ENCODE measurements around the gene CFL1. TPM values are rescaled to one million over a fixed set of nuclear protein-coding genes. Genes with fewer than 3 reads are reported as not detected.

CFL1 gene
- total and polyA plus RNA-seq, 10 of the 15 experiments (the other 5 are each of a cell fraction or from before 2014, with no cell fraction given): 164 to 2,994 (median 1,500) TPM

DNA sequence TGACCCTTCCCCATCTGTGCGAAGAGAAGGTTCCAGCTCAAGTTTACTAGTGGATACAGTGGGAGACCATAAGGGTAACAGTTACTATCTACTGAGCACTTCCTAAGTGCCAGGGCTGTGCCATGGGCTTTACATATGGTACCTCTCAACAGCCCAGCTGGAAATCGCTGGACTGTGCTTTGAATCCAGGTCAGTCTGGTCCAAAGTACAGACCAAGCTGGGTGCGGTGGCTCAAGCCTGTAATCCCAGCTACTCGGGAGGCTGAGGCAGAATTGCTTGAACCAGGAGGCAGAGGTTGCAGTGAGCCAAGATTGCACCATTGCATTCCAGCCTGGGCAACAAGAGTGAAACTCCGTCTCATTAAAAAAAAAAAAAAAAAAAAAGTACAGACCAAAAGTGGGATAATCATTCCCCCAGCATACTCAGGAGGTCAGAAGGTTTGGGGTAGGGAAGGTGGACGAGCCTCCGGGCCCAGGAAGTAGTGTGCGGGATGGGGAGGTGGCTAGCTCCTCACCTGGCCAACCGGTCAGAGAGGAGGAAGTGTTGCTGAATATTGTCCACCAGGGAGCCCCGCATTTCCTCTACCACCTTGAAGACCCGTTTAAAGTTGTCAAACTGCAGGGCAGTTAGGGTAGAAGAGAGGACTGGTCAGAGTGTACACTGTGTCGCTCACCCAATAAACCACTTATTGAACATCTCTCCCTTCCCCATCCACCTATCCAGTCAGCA, 28.0 kb upstream of the CFL1 start:
- peaks cover 12 to 25% of the 10 kb centered on the region in 2 experiments for H3K36me3 ChIP-seq (ENCODE audit: control insufficient read depth in 2 of 2, insufficient read depth in 2 of 2, low read length in 1 of 2)
- no peaks in the 10 kb centered on the region for H3K27me3 ChIP-seq (replicated peaks in 1 of 2; ENCODE audit: control insufficient read depth in 2 of 2, insufficient read depth in 2 of 2, low read length in 1 of 2)
- H3K79me2 ChIP-seq (ENCODE audit: control insufficient read depth, insufficient read depth, low read length): peaks cover 26% of the 10 kb centered on the region
- no TSS peak for BruUV-seq (replicated peaks)
- SMC1A ChIA-PET (ENCODE audit: uncharacterized antibody, unreplicated experiment): interaction anchor here (0.7 to 2.7 kb wide), 11 partner anchors 8 to 174 kb away, joined by 3 to 28 read pairs (median 7); partner anchors contain the start of genes KAT5 and MUS81
- no peak for FAIRE-seq
- H2AFZ ChIP-seq (ENCODE audit: control insufficient read depth, low read depth, low read length): no peak overlapping the region
- no peak for DNase-seq (ENCODE audit: low read depth, low spot score)
- no peak overlapping the region for H3K4me2 ChIP-seq (ENCODE audit: control insufficient read depth, insufficient read depth)
- WGBS (ENCODE audit: insufficient coverage, insufficient replicate concordance, low lambda C conversion rate, missing lambda C conversion rate): 82% methylated on average over 11 of the region's 12 CpGs
- in situ Hi-C loops (cut with MboI): no loop called here
- no peak overlapping the region for H3K27ac ChIP-seq (ENCODE audit: control insufficient read depth, insufficient read depth)
- H3K4me1 ChIP-seq (ENCODE audit: control insufficient read depth, insufficient read depth, low read length): peaks cover 26% of the 10 kb centered on the region
- ATAC-seq: no peak
- H3K9ac ChIP-seq (ENCODE audit: control insufficient read depth, insufficient read depth, low read length): no peak overlapping the region
- no peaks in the 10 kb centered on the region for H4K20me1 ChIP-seq (ENCODE audit: control insufficient read depth, insufficient read depth)
- no peak overlapping the region for H3K4me3 ChIP-seq
- RAD21 ChIA-PET (ENCODE audit: unreplicated experiment): interaction anchor here (0.9 to 4.1 kb wide), 10 partner anchors 12 to 174 kb away, joined by 4 to 40 read pairs (median 8); partner anchors contain the start of genes KAT5 and MUS81
- CTCF ChIA-PET: interaction anchor here (0.7 to 11.0 kb wide), 33 partner anchors 10 to 160 kb away, joined by 3 to 167 read pairs (median 9); partner anchors contain the start of genes AP5B1, CFL1, EFEMP2 and FOSL1
- intact Hi-C loops (cut with micrococcal nuclease; ENCODE audit: unreplicated experiment): no loop called here
- H3K9me3 ChIP-seq (replicated peaks; ENCODE audit: control insufficient read depth, insufficient read depth, low read length): no peaks in the 10 kb centered on the region
- POLR2A ChIA-PET: interaction anchor here (0.7 to 4.0 kb wide), 5 partner anchors 12 to 77 kb away, joined by 3 to 33 read pairs (median 5); partner anchors contain the start of genes CFL1 and MUS81
- TF ChIP-seq FOXK2 (IDR thresholded peaks at IDR 0.05): no peak
- no peak for TF ChIP-seq ETV6 (conservative IDR thresholded peaks at IDR 0.05 in 1 of 2, IDR thresholded peaks at IDR 0.05 in 1 of 2; ENCODE audit: borderline replicate concordance in 1 of 2, low read depth in 1 of 2)
- no peak for TF ChIP-seq CEBPZ (IDR thresholded peaks at IDR 0.05; ENCODE audit: low read depth, low read length)
- no peak for TF ChIP-seq HDAC6 (IDR thresholded peaks at IDR 0.05; ENCODE audit: unreplicated experiment)
- no peak for TF ChIP-seq USF2 (IDR thresholded peaks at IDR 0.05; ENCODE audit: borderline replicate concordance, low read depth, low read length)
- TF ChIP-seq NBN (IDR thresholded peaks at IDR 0.05): no peak
- TF ChIP-seq LARP7 (IDR thresholded peaks at IDR 0.05): no peak
- no peak for TF ChIP-seq CHD2 (IDR thresholded peaks at IDR 0.05; ENCODE audit: borderline replicate concordance, low read depth, low read length)
- TF ChIP-seq ZSCAN29 (IDR thresholded peaks at IDR 0.05): no peak
- no peak for TF ChIP-seq YY1 (IDR thresholded peaks at IDR 0.05; ENCODE audit: low read depth, low read length)
- TF ChIP-seq BMI1 (IDR thresholded peaks at IDR 0.05; ENCODE audit: borderline replicate concordance): no peak
- TF ChIP-seq MTA3 (IDR thresholded peaks at IDR 0.05; ENCODE audit: borderline replicate concordance, low read length): no peak
- no peak for TF ChIP-seq ZNF217 (IDR thresholded peaks at IDR 0.05)
- TF ChIP-seq SUPT20H (IDR thresholded peaks at IDR 0.05; ENCODE audit: borderline replicate concordance, control insufficient read depth, low read depth, low read length): no peak
- TF ChIP-seq TCF12 (IDR thresholded peaks at IDR 0.05; ENCODE audit: low read depth, low read length): no peak
- TF ChIP-seq BHLHE40 (IDR thresholded peaks at IDR 0.05; ENCODE audit: borderline replicate concordance in 1 of 2, low read depth in 2 of 2, low read length in 1 of 2): no peak
- no peak for TF ChIP-seq PML (IDR thresholded peaks at IDR 0.05; ENCODE audit: low read length)
- TF ChIP-seq TCF7 (IDR thresholded peaks at IDR 0.05; ENCODE audit: borderline replicate concordance): no peak
- no peak for TF ChIP-seq MAX (IDR thresholded peaks at IDR 0.05; ENCODE audit: low read depth, low read length)
- no peak for TF ChIP-seq YBX1 (IDR thresholded peaks at IDR 0.05)

Measured in GM12878 (cell line).